K562 (cell line): ENCODE data around the gene PUS10. TPM values are rescaled to one million over a fixed set of nuclear protein-coding genes. Genes with fewer than 3 reads are reported as not detected.

Experiments
- FOXA3 ChIP-seq, 2 experiments: fragments of 450-650 bp in 1 of 2; sonication (generic) in 1 of 2; formaldehyde crosslinking; IDR thresholded peaks in 1 of 2; conservative IDR thresholded peaks in 1 of 2; 2 replicates each; pipeline versions ENCODE4 v1.4.0 to v1.8.0; 2020 to 2022; ENCODE audit warnings: mild to moderate bottlenecking in 2 of 2, missing genetic modification reagents in 1 of 2
- KDM2B ChIP-seq: fragments of 250-450 bp; sonication (Bioruptor Pico); IDR thresholded peaks from 2 replicates; pipeline ENCODE4 v1.8.0; 2021; ENCODE audit warnings: mild to moderate bottlenecking, moderate library complexity
- PTBP1 ChIP-seq: fragments of 200-400 bp; formaldehyde crosslinking; IDR thresholded peaks from 2 replicates; pipeline ENCODE4 v1.6.1; 2017; ENCODE audit warnings: low read depth, low read length
- SMARCB1 ChIP-seq: IDR thresholded peaks from 2 replicates; pipeline ENCODE4 v1.6.1; 2011; ENCODE audit warnings: improper control_type of control experiment, low read depth; ENCODE audit not compliant: insufficient read length
- ZNF589 ChIP-seq: fragments of 200-800 bp; sonication (Bioruptor generic); IDR thresholded peaks from 2 replicates; pipeline ENCODE4 v1.6.1; 2016; ENCODE audit warnings: low read depth, missing genetic modification characterization, missing compliant biosample characterization
- ZNF695 ChIP-seq: fragments of 450-650 bp; formaldehyde crosslinking; IDR thresholded peaks from 2 replicates; pipeline ENCODE4 v1.4.0; 2020; ENCODE audit warnings: mild to moderate bottlenecking, moderate library complexity
- polyA plus RNA-seq, 8 experiments: library from polyadenylated mRNA; depleted of rRNA in 4 of 8; stranded (reverse) in 5 of 8; unstranded in 3 of 8; fragments of >200 nt; fragmentation: Nextera tagmentation in 2 of 8; fragmentation: Illumina TruSeq in 1 of 8; extraction: Ambion mirVana in 2 of 8; extraction: Trizol in 1 of 8; gene quantifications; 2 replicates each; pipeline versions ENCODE4 v1.2.1 to v1.2.3, GENCODE V29; 2011 to 2014; ENCODE audit warnings: inconsistent platforms in 1 of 8, missing spikeins in 1 of 8
- total RNA-seq, 7 experiments: library from RNA; depleted of rRNA in 6 of 7; stranded (reverse); fragments of >200 nt in 6 of 7; fragmentation: Illumina TruSeq in 2 of 7; extraction: Trizol in 2 of 7; gene quantifications; 2 replicates each; pipeline versions ENCODE4 v1.2.1 to v1.2.3, GENCODE V29; 2011 to 2021; ENCODE audit warnings: low replicate concordance in 1 of 7
- TF ChIP-seq, protein P1 (sequence below): fragments of 200-600 bp; sonication (generic); IDR thresholded peaks from one replicate; pipeline ENCODE4 v1.6.1; 2012; ENCODE audit warnings: mild to moderate bottlenecking, low read depth, low read length, inconsistent platforms
- TF ChIP-seq, protein P2 (sequence below): sonication (generic); formaldehyde crosslinking; IDR thresholded peaks from 2 replicates; pipeline ENCODE4 v1.9.0; 2022; ENCODE audit warnings: mild to moderate bottlenecking, missing genetic modification reagents

The PUS10 gene
- total and polyA plus RNA-seq, 9 of the 15 experiments (the other 6 are each of a cell fraction or from before 2014, with no cell fraction given), result 5.0 to 10.7 (median 7.6) TPM

DNA sequence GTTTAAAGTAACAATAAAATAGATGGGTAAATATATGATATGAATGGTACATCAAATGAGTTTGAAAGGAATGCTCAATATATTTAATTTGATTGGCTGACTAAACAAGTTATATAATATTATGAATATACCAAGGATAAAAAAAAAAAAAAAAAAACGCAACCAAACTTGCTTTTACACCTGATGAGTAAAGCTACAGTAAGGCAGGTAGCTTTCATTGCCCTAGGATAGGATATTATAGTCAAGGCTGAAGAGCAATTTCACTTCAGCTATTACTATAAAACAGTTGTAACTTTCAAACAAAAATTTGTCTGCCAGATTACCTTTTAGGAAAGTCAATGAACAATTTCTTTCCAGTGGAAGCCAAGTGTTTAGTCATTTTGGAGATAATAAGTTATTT is 57.3 kb downstream of the PUS10 start (continued):
- TF ChIP-seq, protein P1, sequence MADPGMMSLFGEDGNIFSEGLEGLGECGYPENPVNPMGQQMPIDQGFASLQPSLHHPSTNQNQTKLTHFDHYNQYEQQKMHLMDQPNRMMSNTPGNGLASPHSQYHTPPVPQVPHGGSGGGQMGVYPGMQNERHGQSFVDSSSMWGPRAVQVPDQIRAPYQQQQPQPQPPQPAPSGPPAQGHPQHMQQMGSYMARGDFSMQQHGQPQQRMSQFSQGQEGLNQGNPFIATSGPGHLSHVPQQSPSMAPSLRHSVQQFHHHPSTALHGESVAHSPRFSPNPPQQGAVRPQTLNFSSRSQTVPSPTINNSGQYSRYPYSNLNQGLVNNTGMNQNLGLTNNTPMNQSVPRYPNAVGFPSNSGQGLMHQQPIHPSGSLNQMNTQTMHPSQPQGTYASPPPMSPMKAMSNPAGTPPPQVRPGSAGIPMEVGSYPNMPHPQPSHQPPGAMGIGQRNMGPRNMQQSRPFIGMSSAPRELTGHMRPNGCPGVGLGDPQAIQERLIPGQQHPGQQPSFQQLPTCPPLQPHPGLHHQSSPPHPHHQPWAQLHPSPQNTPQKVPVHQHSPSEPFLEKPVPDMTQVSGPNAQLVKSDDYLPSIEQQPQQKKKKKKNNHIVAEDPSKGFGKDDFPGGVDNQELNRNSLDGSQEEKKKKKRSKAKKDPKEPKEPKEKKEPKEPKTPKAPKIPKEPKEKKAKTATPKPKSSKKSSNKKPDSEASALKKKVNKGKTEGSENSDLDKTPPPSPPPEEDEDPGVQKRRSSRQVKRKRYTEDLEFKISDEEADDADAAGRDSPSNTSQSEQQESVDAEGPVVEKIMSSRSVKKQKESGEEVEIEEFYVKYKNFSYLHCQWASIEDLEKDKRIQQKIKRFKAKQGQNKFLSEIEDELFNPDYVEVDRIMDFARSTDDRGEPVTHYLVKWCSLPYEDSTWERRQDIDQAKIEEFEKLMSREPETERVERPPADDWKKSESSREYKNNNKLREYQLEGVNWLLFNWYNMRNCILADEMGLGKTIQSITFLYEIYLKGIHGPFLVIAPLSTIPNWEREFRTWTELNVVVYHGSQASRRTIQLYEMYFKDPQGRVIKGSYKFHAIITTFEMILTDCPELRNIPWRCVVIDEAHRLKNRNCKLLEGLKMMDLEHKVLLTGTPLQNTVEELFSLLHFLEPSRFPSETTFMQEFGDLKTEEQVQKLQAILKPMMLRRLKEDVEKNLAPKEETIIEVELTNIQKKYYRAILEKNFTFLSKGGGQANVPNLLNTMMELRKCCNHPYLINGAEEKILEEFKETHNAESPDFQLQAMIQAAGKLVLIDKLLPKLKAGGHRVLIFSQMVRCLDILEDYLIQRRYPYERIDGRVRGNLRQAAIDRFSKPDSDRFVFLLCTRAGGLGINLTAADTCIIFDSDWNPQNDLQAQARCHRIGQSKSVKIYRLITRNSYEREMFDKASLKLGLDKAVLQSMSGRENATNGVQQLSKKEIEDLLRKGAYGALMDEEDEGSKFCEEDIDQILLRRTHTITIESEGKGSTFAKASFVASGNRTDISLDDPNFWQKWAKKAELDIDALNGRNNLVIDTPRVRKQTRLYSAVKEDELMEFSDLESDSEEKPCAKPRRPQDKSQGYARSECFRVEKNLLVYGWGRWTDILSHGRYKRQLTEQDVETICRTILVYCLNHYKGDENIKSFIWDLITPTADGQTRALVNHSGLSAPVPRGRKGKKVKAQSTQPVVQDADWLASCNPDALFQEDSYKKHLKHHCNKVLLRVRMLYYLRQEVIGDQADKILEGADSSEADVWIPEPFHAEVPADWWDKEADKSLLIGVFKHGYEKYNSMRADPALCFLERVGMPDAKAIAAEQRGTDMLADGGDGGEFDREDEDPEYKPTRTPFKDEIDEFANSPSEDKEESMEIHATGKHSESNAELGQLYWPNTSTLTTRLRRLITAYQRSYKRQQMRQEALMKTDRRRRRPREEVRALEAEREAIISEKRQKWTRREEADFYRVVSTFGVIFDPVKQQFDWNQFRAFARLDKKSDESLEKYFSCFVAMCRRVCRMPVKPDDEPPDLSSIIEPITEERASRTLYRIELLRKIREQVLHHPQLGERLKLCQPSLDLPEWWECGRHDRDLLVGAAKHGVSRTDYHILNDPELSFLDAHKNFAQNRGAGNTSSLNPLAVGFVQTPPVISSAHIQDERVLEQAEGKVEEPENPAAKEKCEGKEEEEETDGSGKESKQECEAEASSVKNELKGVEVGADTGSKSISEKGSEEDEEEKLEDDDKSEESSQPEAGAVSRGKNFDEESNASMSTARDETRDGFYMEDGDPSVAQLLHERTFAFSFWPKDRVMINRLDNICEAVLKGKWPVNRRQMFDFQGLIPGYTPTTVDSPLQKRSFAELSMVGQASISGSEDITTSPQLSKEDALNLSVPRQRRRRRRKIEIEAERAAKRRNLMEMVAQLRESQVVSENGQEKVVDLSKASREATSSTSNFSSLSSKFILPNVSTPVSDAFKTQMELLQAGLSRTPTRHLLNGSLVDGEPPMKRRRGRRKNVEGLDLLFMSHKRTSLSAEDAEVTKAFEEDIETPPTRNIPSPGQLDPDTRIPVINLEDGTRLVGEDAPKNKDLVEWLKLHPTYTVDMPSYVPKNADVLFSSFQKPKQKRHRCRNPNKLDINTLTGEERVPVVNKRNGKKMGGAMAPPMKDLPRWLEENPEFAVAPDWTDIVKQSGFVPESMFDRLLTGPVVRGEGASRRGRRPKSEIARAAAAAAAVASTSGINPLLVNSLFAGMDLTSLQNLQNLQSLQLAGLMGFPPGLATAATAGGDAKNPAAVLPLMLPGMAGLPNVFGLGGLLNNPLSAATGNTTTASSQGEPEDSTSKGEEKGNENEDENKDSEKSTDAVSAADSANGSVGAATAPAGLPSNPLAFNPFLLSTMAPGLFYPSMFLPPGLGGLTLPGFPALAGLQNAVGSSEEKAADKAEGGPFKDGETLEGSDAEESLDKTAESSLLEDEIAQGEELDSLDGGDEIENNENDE, result no peak
- TF ChIP-seq ZNF589 (CRISPR knock-in tag), result no peak
- no peak for TF ChIP-seq PTBP1
- no peak for TF ChIP-seq FOXA3 (CRISPR knock-in tag; conservative IDR thresholded peaks at IDR 0.05 in 1 of 2, IDR thresholded peaks at IDR 0.05 in 1 of 2)
- no peak for TF ChIP-seq KDM2B (CRISPR knock-in tag)
- no peak for TF ChIP-seq ZNF695 (CRISPR knock-in tag)
- TF ChIP-seq SMARCB1, result no peak
- TF ChIP-seq, protein P2, sequence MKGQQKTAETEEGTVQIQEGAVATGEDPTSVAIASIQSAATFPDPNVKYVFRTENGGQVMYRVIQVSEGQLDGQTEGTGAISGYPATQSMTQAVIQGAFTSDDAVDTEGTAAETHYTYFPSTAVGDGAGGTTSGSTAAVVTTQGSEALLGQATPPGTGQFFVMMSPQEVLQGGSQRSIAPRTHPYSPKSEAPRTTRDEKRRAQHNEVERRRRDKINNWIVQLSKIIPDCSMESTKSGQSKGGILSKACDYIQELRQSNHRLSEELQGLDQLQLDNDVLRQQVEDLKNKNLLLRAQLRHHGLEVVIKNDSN (CRISPR knock-in tag), result no peak
